HG02588 (cell line): ENCODE measurements around the gene CADM3.

ENCODE experiments used
- ATAC-seq: cut with Tn5 transposase; IDR thresholded peaks from one replicate; pipeline ENCODE4 v1.9.1; 2021; ENCODE audit warnings: mild to moderate bottlenecking, moderate library complexity; ENCODE audit not compliant: unreplicated experiment

The CADM3 gene

GRCh38 chr1:159204161-159205141 lies 33.0 kb downstream of the CADM3 start, which contains the start of gene ACKR1:
ACKR1 (plus strand) TSS chr1:159204875; CDS start chr1:159204960, 85 bp downstream.
- no peak for ATAC-seq

DNA sequence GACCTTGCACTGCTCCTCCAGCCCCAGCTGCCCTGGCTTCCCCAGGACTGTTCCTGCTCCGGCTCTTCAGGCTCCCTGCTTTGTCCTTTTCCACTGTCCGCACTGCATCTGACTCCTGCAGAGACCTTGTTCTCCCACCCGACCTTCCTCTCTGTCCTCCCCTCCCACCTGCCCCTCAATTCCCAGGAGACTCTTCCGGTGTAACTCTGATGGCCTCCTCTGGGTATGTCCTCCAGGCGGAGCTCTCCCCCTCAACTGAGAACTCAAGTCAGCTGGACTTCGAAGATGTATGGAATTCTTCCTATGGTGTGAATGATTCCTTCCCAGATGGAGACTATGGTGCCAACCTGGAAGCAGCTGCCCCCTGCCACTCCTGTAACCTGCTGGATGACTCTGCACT lies 33.8 kb downstream of the CADM3 start:
- ATAC-seq = no peak

DNA sequence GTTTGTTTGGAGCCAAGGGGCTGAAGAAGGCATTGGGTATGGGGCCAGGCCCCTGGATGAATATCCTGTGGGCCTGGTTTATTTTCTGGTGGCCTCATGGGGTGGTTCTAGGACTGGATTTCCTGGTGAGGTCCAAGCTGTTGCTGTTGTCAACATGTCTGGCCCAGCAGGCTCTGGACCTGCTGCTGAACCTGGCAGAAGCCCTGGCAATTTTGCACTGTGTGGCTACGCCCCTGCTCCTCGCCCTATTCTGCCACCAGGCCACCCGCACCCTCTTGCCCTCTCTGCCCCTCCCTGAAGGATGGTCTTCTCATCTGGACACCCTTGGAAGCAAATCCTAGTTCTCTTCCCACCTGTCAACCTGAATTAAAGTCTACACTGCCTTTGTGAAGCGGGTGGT lies 34.7 kb downstream of the CADM3 start:
- no peak for ATAC-seq

GRCh38 chr1:159207080-159207479 lies 35.7 kb downstream of the CADM3 start:
- ATAC-seq = no peak

DNA sequence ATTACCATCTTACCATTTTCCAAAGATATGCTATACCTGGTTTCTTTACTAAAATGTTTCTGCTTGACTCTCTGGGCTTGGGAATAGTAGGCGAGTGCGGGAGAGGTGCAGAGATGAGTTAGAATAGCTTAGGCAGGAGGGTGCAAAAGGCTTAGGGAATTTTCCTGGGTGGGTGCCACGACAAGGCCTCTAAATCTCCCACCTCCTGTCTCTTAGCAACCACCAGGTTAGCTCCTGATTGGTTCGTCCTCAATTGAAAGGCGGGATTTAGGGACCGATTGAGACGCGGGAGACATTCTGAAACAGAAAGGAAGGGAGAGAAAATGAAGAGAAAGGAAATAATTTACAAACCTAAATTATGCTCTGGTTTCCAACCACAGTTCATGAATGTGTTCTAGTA lies 36.4 kb downstream of the CADM3 start:
- no peak for ATAC-seq

DNA sequence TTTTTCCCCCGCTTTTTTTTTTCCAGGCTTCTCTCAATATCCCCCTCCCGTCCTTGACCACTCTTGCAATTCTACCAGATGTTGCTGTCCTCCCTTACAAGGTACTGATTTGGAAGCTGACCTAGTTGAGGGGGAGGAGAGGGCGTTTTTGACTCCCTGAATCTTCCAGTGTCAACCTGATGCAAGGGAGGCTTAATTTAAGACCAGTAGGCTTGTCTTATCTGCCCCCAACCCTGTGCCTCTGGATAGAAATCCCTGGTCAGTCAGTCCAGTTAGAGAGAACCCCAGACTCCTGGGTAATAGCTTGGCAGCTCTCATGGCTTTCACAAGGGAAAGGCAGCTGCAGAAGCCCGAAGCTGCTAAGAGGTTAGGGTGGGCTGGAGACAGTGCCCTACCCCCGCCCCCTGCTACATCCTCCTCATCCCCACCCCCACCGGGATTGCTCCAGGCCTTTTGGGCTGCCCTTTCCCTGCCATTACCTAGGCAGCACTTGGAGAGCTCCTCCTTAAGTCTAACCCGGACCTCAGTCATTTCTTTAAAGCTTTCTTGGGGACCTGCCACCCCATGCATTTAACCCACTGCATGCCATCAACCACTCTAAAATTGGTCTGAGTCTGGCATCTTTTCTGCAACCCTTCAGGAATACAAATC lies 36.9 kb downstream of the CADM3 start:
- ATAC-seq = no peak

DNA sequence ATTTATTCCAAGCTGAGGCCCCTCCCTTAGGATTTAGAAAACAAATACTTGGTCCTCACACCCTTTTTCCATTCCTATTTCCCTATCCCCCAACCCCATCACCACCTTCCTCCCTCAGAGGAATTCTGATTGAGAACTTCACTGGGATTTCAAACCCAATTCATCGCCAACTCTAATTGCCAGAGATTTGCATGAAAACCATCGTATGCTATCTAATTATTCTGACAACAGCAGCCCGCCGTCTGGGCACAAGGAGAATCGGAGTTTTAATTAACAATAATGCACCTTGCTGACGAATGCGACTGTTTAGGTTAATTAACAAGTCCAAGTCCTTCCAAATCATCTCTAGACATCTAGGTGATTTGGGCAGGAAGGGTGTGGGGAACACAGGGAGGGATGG lies 37.6 kb downstream of the CADM3 start:
- no peak for ATAC-seq

DNA sequence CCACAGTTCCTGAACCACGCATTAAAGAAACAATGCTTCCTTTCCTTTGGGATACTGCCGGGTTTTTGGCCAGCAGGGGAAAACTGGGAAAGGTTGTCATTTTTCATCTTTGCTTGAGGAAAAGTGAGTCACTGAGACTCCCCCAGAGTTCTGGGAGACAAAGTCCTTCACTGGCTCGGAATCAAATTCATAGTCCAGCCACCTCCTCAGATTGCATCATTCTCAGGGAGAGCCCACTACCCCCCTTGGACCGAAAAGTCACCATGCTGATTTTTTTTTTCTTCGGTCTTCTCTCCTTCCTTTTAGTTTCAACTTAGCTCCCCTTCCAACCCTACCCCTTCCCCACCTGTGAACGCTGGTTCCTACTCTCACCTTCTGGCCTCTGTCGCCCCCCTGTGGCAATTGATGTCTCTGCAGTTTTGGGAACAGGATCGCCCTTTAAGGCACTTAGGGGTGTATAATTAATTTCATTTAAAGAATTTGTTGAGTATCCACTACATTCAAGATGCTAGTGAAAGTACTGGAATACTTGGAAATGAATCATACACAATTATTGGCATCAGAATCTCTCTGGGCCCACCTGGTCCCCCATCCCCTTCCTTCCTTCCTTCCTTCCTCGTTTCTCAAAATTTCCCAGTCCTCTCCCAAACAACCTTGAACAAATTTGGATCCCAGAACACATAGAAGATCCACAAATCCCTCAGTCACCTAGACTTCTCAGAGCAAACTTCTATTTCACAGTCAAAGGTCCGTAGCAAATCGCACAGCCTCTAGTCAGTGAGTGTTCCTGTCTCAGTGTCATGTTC lies 40.1 kb downstream of the CADM3 start:
- no peak for ATAC-seq

- no peak for ATAC-seq
These were observed 41.2 kb downstream of the CADM3 start for GRCh38 chr1:159212596-159212995.

DNA sequence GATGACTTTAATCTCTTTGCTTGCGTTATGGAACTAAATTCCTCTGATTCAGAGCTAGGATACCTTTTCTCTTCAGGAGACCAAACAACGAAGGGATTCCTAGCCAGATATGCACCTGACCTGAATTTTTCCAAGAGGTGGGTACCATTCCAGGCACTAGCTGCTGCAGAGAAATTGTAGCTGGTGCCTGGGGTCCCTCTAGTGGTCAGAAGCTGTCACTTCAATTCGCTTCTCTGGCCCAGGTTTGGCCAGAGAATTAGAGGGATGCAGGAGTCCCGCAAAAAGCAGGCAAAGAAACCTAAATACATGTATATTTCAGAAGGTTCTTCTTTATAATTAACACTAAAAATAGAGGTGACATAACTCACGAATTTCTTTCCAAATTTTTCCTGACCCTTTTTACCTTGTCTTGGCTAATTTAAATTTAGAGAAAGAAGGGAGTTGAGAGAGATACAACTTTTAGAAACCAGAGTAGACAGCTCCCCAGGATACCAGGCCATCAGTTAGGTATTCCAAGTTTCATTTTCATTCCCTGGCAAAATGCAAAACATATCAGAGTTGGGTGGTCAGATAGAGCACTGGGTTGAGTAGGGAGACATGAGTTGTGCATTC lies 42.8 kb downstream of the CADM3 start:
- ATAC-seq = no peak

DNA sequence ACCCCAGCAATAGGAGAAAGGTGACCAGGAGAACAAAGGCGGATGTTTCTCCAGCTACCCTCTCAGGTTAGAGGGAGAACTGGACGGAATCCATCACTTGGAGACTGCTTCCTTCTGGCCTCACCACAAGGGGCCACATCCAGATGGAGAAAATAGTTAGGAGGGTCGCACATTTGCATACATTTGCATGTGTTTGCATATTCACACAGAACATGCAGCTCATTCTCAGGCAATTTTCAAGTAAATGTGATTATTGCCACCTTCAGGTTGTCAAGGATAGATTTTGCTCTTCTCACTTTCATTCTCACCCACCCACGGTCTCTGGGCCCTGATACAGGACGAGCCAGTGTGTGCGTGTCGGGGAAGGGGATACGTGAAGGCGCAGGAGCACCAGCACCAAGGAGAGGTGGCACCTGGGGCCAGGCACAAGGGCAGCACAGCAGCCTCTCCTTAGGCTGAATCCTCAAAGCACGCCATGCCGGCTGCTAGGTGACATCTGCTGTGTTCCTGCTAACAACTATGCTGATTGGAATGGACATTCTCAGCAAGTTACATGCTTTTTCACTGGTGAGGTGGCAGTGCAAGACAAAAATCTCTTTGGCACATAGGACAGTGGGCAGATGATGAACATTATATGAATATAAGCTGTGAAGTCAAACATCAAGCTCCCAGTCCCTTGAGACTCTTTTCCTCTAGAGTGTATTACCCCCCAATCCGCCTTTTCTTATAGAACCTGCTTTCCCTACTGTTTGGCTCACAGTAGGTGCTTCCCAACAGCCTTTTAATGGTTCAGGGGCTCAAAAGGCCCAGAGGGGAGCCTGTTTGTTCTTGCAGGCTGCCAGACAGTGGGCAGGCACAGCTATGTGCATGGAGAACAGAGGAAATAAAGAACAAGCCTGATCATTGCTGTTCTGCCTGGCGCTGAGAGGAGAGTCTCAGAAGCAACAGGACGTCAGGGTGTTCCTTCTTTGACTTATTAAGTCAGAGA lies 47.5 kb downstream of the CADM3 start:
- ATAC-seq = no peak

GRCh38 chr1:159222075-159222865 lies 50.9 kb downstream of the CADM3 start:
- ATAC-seq = no peak

GRCh38 chr1:159223004-159223403 lies 51.6 kb downstream of the CADM3 start:
- no peak for ATAC-seq

GRCh38 chr1:159228554-159228953 lies 57.1 kb downstream of the CADM3 start:
- ATAC-seq = no peak

DNA sequence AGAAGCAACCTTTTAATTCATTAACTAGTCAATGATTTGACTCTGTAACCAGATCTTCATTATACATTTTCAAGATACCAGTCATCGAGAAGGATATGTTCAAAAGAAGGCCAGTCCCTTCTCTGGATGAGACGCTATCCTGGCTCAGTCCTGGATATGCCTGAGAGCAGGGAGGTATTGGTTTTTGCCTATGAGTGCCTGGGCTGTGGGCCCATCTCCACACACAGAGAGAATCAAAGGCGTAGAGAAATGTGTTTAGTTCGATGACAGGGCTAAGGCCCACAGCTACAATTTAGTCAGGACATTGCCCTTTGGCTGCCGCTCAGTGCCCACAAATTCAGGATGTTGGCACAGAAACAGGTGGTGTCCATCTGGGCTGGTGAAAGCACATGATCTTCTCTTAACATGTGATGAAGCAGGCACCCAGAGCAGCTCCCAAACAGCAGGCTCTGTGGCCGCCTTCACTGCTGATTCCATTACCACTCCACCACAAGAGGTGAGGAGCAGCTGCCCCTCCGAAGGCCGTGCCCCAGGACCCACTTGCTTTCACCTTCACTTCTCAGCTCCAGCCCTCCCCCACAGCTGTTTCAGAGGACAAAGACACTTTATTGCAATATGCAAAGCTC lies 58.0 kb downstream of the CADM3 start:
- no peak for ATAC-seq

DNA sequence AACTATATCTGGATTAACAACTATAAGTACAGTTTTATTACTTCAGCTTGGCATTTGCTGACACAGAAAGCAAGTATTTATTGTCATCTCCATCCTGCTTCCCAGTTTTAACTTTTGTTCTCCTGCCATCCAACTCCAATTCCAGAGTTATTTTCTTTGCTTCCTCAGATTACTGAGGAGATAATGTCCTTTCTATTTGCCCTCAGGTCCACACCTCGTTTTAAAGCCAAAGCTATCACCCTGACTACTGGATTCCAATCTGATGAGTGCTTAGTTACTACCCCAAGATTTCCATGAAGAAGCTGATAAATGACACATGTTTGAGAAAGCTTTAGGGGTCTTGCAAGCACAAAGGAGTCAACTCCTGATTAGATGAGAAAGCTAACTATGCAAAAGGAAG lies 58.5 kb downstream of the CADM3 start:
- no peak for ATAC-seq

GRCh38 chr1:159239551-159240220 lies 68.3 kb downstream of the CADM3 start:
- peak; percentile 89 for ATAC-seq

GRCh38 chr1:159247266-159247665 lies 75.9 kb downstream of the CADM3 start:
- ATAC-seq = no peak
